ENCODE results near the gene GORASP1. TPM values are rescaled to one million over a fixed set of nuclear protein-coding genes. Genes with fewer than 3 reads are reported as not detected.

GORASP1 gene
- total and polyA plus RNA-seq, 2 of the 8 experiments (the other 6 are each of a cell fraction or from before 2014, with no cell fraction given) = 33.4 to 33.5 TPM

DNA sequence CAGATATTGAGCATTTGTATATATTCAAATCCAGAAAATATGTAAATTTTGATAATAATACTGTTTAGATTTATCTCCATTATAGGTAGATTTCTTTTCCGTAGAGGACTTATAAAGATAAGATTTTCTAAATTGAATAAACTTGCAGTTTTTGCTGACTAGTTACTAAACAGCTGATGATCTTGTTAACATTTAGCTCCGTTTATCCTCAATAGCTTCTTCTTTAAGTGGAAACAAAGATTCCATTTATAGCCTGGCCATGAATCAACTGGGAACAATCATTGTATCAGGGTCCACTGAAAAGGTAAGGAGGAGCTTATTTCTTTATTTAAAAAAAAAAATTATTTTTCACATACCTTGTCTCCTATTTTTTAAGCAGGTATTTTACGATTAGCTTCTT is 38.9 kb downstream of the GORASP1 start:
- H3K27ac ChIP-seq (ENCODE audit: low read depth, low read length) = no peak overlapping the region
- no peak overlapping the region for H2AFZ ChIP-seq (ENCODE audit: low read length)
- H2AK5ac ChIP-seq (ENCODE audit: low read depth, low read length) = no peak overlapping the region
- H3K36me3 ChIP-seq (ENCODE audit: control insufficient read depth in 2 of 4, insufficient read depth in 4 of 4, low read length in 3 of 4) = peaks cover 0 to 46% (median 29%) of the 10 kb centered on the region in 4 experiments; a peak in 7 of 8 replicates
- no peak overlapping the region for H2BK120ac ChIP-seq (replicated peaks; ENCODE audit: low read depth, low read length)
- H2BK12ac ChIP-seq (ENCODE audit: low read depth, low read length) = no peak overlapping the region
- no peak overlapping the region for H2BK5ac ChIP-seq (ENCODE audit: low read depth, low read length)
- no peaks in the 10 kb centered on the region for H3K4me1 ChIP-seq (replicated peaks in 1 of 4; ENCODE audit: control insufficient read depth in 3 of 4, insufficient read depth in 4 of 4, low read length in 3 of 4)
- no peak overlapping the region for H4K5ac ChIP-seq (ENCODE audit: insufficient read length, low read depth, low read length)
- ChIA-PET POLR2A (ENCODE audit: partially characterized antibody) (interaction anchor here (1.4 kb wide), 1 partner anchor 10 kb away, joined by 4 read pairs; no protein-coding TSS in a partner anchor), CTCF (ENCODE audit: partially characterized antibody) (interaction anchor here (0.6 to 1.6 kb wide), 3 partner anchors 19 to 435 kb away, joined by 4 to 5 read pairs (median 5); no protein-coding TSS in a partner anchor)
- no peaks in the 10 kb centered on the region for H3K79me1 ChIP-seq (ENCODE audit: low read depth, low read length)
- no peaks in the 10 kb centered on the region for H3K23me2 ChIP-seq (ENCODE audit: low read depth, low read length)
- FAIRE-seq (no peak), DNase-seq (ENCODE audit: low read depth in 1 of 2, low spot score in 2 of 2) (no peak)
- no peak overlapping the region for H3K9ac ChIP-seq (replicated peaks in 1 of 4; ENCODE audit: extremely low read depth in 1 of 4, low read depth in 3 of 4, low read length in 3 of 4)
- no peak overlapping the region for H2BK20ac ChIP-seq (ENCODE audit: low read length)
- no peak overlapping the region for H4K91ac ChIP-seq (replicated peaks; ENCODE audit: insufficient read length, low read length)
- H3K14ac ChIP-seq (ENCODE audit: insufficient read length) = no peak overlapping the region
- H3K18ac ChIP-seq (ENCODE audit: extremely low read depth, low read length) = no peak overlapping the region
- H3K4me2 ChIP-seq (ENCODE audit: insufficient read depth in 1 of 2, low read depth in 2 of 2, low read length in 2 of 2) = no peak overlapping the region
- H3K79me2 ChIP-seq (ENCODE audit: control insufficient read depth in 1 of 2, insufficient read depth in 2 of 2, low read length in 2 of 2) = peaks cover 0 to 11% of the 10 kb centered on the region in 2 experiments; a peak in 2 of 4 replicates
- no peak overlapping the region for H3K4ac ChIP-seq (replicated peaks; ENCODE audit: insufficient read length, low read depth, low read length)
- H3K23ac ChIP-seq (ENCODE audit: insufficient read length) = no peak overlapping the region
- no peak overlapping the region for H2BK15ac ChIP-seq (ENCODE audit: low read length)
- H3K27me3 ChIP-seq (replicated peaks in 1 of 4; ENCODE audit: control insufficient read depth in 3 of 4, extremely low read depth in 1 of 4, insufficient read depth in 3 of 4, low read length in 3 of 4) = no peaks in the 10 kb centered on the region
- no peak overlapping the region for H3K4me3 ChIP-seq (ENCODE audit: extremely low read depth in 1 of 4, insufficient read depth in 2 of 4, low read depth in 3 of 4, low read length in 4 of 4)
- no peaks in the 10 kb centered on the region for H3K9me3 ChIP-seq (ENCODE audit: insufficient read depth in 2 of 2, low read depth in 1 of 2, low read length in 1 of 2)
- WGBS, 2 experiments (ENCODE audit: extremely low coverage in 1 of 2, insufficient coverage in 1 of 2, insufficient read length in 1 of 2, insufficient replicate concordance in 2 of 2, low coverage in 1 of 2, low lambda C conversion rate in 2 of 2, missing lambda C conversion rate in 1 of 2) = 92% methylated on average over 3 of the region's 3 CpGs; no CpG with 5 or more reads in 1 of the 2 experiments
- peaks cover 0 to 2% of the 10 kb centered on the region in 2 experiments for H4K20me1 ChIP-seq (replicated peaks in 1 of 2; ENCODE audit: control insufficient read depth in 1 of 2, insufficient read depth in 2 of 2, low read length in 2 of 2)
- no peak overlapping the region for H3K56ac ChIP-seq (replicated peaks; ENCODE audit: insufficient read length, low read depth, low read length)
- H4K8ac ChIP-seq (ENCODE audit: extremely low read depth, insufficient read depth, low read length) = no peak overlapping the region
- TF ChIP-seq JUN (IDR thresholded peaks at IDR 0.05; ENCODE audit: low read depth, low read length) (no peak), CHD2 (IDR thresholded peaks at IDR 0.05; ENCODE audit: low read length) (no peak), POU5F1 (IDR thresholded peaks at IDR 0.05; ENCODE audit: low read depth, low read length) (no peak)
- TF ChIP-seq, protein P1, sequence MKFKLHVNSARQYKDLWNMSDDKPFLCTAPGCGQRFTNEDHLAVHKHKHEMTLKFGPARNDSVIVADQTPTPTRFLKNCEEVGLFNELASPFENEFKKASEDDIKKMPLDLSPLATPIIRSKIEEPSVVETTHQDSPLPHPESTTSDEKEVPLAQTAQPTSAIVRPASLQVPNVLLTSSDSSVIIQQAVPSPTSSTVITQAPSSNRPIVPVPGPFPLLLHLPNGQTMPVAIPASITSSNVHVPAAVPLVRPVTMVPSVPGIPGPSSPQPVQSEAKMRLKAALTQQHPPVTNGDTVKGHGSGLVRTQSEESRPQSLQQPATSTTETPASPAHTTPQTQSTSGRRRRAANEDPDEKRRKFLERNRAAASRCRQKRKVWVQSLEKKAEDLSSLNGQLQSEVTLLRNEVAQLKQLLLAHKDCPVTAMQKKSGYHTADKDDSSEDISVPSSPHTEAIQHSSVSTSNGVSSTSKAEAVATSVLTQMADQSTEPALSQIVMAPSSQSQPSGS (IDR thresholded peaks at IDR 0.05; ENCODE audit: low read length) = no peak

Data from H1 (cell line).